ENCODE measurements around the gene CFAP47. TPM values are rescaled to one million over a fixed set of nuclear protein-coding genes. Genes with fewer than 3 reads are reported as not detected.

The CFAP47 gene, protein sequence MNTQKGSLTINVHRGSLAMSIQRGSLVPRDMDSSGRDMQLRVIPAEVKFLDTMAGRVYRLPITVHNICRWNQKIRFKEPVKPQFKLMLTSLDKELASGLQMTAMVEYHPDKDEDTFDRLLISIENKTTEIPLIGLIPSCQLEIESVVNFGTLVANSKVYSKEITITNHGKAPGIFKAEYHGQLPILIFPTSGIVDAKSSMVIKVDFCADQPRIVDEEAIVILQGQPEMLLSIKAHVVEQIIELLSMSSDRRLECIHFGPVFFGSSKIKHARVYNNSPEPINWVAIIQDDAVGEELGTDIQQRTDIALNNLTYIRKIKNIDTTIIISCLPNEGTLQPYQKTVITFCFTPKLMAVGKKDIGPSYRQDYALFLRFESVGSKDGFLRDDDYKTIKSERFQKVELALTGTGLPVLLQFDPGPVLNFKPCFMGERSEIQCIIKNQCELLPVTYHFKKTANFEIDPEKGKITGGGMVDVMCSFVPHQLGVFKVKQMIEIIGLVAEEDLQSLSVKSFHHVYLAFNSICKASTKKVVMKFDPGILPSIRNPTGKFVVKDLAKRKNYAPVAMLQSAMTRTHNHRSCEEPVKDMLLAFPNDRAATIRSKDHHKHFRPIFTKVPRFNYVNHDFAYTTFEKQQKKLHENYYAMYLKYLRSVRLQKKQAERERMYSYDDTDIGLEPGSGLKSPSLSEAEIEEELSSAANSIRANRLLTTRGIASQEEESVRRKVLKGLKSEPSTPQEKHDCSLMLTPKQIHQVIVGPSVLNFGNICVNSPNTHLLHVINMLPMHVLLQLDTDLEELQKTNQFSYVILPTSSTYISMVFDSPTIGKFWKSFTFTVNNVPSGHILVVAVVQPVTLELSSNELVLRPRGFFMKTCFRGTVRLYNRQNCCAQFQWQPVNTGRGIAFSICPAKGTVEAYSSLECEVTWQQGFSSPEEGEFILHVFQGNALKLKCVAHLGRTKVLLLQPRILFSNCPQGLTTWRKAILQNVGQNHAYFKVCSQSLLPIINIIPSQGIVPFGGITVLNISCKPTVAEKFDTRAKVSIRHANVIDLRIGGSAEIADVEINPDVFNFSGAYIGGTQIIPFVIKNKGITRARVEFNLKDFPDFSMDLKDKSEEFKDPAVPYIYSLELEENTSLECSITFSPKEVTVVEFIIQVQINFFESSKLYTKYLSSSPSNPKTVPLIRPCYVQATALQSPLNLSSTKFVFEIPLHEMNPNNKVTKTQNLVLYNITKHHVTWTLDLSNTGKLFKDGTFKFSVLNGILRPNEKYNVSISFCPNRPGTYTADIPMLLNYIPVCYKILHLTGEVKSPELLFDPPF (N-terminal part only)
- not detected in 2 replicates for total RNA-seq

DNA sequence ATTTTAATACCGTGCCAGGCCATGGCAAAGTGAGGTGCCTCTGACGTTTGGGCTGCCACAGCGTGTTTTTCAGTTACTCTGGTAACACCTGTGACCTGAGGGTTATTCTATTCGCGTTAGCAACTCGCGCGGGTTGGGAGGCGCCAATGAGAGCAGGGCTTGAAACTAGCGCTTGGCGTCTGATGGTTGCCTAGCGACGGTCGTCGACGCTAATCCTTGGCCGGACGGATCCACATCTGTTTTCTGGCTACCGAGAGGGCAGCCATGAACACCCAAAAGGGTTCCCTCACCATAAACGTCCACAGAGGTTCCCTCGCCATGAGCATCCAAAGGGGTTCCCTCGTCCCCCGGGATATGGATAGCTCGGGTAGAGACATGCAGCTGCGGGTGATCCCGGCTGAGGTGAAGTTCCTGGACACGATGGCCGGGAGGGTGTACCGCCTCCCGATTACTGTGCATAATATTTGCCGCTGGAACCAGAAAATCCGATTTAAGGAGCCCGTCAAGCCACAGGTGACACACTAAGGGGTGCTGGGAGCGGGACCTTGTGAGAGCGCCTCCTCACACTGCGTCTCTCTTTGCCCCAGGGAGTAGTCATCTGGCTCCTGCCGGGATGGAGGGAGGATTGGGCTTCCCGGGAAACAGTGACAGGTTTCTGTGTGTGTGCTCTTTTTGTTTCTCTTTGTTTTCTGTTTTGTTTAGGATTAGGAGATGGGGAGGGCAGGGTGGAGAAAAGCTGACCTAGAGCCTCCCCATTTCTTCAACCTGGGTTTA is at the start of gene CFAP47:
CFAP47 (plus strand) TSS at position 199 of the 774 bp plus-strand sequence; CDS start at position 265, 66 bp downstream.

Other genes with a start within 250 kb of the CFAP47 start
- not detected in 2 replicates for gene MAGEB16, start 121.4 kb upstream of the CFAP47 start, total RNA-seq

Data from smooth muscle cell of trachea (primary cell).